Kidney (tissue), 14 donors: ENCODE data around the gene NINJ1. TPM values are rescaled to one million over a fixed set of nuclear protein-coding genes. Genes with fewer than 3 reads are reported as not detected.
A peak's percentile ranks its signal among the peaks of the same experiment; 100 is the strongest.

Experiments
- DNase-seq, 5 donors: peaks; one replicate each; pipeline ENCODE4 v3.0.0-alpha.2; 2013 to 2020
- FAIRE-seq: peaks from 2 replicates; lab custom pipeline; 2012; peaks lifted over from hg19 to GRCh38; lab: Jason Lieb, UNC
- H3K27ac ChIP-seq, 2 donors: one replicate each; pipeline ENCODE4 v1.7.0; 2013; ENCODE audit warnings: low read depth in 2 of 2, low read length in 2 of 2, inconsistent platforms in 1 of 2
- H3K27me3 ChIP-seq: one replicate; pipeline ENCODE4 v1.7.1; 2013; ENCODE audit warnings: low read length, inconsistent platforms; ENCODE audit not compliant: control insufficient read depth, insufficient read depth
- H3K36me3 ChIP-seq, 3 donors: one replicate each; pipeline versions ENCODE4 v1.7.0 to v1.7.1; 2013; ENCODE audit warnings: low read length in 3 of 3, control low read depth in 1 of 3, inconsistent platforms in 1 of 3; ENCODE audit not compliant: insufficient read depth in 3 of 3, control insufficient read depth in 2 of 3
- H3K4me1 ChIP-seq, 3 donors: one replicate each; pipeline versions ENCODE4 v1.7.0 to v1.7.1; 2013; ENCODE audit warnings: low read length in 3 of 3, inconsistent platforms in 1 of 3, low read depth in 1 of 3; ENCODE audit not compliant: control insufficient read depth in 2 of 3, insufficient read depth in 2 of 3
- H3K4me3 ChIP-seq, 3 donors: one replicate each; pipeline versions ENCODE4 v1.7.0 to v1.8.1; 2013; ENCODE audit warnings: low read length in 3 of 3, control low read depth in 1 of 3, inconsistent platforms in 1 of 3
- H3K9ac ChIP-seq, 3 donors: one replicate each; pipeline versions ENCODE4 v1.7.0 to v1.7.1; 2013; ENCODE audit warnings: low read length in 3 of 3, control low read depth in 1 of 3, inconsistent platforms in 1 of 3
- H3K9me3 ChIP-seq, 3 donors: one replicate each; pipeline versions ENCODE4 v1.7.0 to v1.7.1; 2013; ENCODE audit warnings: low read length in 3 of 3, control low read depth in 1 of 3, inconsistent platforms in 1 of 3; ENCODE audit not compliant: control insufficient read depth in 2 of 3, insufficient read depth in 1 of 3
- intact Hi-C: fragments of 100-400 bp; cut with DNase I; formaldehyde crosslinking; loops from one replicate; pipeline ENCODE4 v1.11.1; 2022
- polyA plus RNA-seq: library from polyadenylated mRNA; stranded (reverse); fragments of 350-450 nt; fragmentation: Illumina TruSeq; extraction: RNeasy Lipid Tissue Mini Kit (QIAGEN cat#74804); gene quantifications from one replicate; pipeline ENCODE4 v1.2.3, GENCODE V29; 2014; ENCODE audit warnings: low read depth, low replicate concordance; ENCODE audit not compliant: insufficient read depth
- total RNA-seq: library from RNA; stranded (reverse); fragmentation: NEBNext Ultra II Directional; extraction: Animal tissue kit (Norgen Biotek cat#: 25700); gene quantifications from one replicate; pipeline ENCODE4 v1.2.1, GENCODE V29; 2021
- TF ChIP-seq, protein P1 (sequence below): IDR thresholded peaks from 3 replicates; pipeline ENCODE4 v1.5.1; 2012; ENCODE audit warnings: mild to moderate bottlenecking, moderate library complexity, borderline replicate concordance; ENCODE audit not compliant: insufficient read depth; ENCODE audit errors: extremely low read depth
- donor health status: control.
- donor health status: control.
- donor health status: control.
- donor health status: control.
- donor health status: control.
- donor health status: DM: yes; HTN: yes; CAD: no.
- donor health status: Normal renal cell carcinoma (clear cell type).

NINJ1 gene
- total and polyA plus RNA-seq, 2 donors from 2014 or later: 56.3 to 149 TPM

DNA sequence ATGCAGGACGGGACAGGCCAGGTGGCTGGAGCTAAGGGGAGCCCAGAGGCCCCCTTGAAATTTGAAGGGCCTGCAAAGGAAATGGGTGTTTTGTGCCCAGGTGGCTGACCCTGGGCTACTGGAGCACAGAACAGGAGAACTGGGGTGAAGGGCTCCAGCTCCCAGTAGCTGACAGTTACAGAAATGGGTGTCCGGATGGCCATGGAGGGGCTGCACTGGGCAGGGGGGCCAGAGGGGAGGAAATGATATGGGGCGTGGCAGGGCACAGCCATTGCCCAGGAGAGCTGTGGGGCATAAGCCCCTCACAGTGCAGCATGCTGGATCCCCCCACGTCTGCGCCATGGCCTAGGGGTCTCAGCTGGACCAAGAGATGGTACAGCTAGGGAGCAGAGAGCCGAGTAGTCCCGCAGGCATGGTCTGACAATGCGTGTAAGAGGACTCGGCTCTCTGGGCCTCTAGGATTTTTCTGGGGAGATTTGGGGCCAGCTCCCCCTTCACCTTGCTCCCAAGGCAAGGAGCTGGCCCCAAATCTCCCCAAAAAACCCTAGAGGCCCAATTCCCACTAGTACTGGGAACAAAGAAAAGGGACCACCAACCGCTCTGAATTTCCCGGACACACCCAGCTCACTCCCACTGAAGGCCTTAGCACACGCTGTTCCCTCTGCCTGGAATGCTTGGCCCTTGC is 45.9 kb downstream of the NINJ1 start:
- Histone ChIP-seq H3K9me3 (no peaks in the 10 kb centered on the region), H3K4me1 (peaks cover 2 to 6% (median 2%) of the 10 kb centered on the region in 3 donors), H3K36me3 (no peaks in the 10 kb centered on the region), H3K9ac (no peak overlapping the region), H3K27me3 (no peaks in the 10 kb centered on the region), H3K27ac (no peak overlapping the region), H3K4me3 (no peak overlapping the region)
- FAIRE-seq (no peak), DNase-seq (peak in 2 of 5 donors; percentile 24 to 49)
- intact Hi-C loops: no loop called here
- TF ChIP-seq, protein P1, sequence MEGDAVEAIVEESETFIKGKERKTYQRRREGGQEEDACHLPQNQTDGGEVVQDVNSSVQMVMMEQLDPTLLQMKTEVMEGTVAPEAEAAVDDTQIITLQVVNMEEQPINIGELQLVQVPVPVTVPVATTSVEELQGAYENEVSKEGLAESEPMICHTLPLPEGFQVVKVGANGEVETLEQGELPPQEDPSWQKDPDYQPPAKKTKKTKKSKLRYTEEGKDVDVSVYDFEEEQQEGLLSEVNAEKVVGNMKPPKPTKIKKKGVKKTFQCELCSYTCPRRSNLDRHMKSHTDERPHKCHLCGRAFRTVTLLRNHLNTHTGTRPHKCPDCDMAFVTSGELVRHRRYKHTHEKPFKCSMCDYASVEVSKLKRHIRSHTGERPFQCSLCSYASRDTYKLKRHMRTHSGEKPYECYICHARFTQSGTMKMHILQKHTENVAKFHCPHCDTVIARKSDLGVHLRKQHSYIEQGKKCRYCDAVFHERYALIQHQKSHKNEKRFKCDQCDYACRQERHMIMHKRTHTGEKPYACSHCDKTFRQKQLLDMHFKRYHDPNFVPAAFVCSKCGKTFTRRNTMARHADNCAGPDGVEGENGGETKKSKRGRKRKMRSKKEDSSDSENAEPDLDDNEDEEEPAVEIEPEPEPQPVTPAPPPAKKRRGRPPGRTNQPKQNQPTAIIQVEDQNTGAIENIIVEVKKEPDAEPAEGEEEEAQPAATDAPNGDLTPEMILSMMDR: no peak

GRCh38 chr9:93086447-93087224 is 47.4 kb downstream of the NINJ1 start:
- no peak overlapping the region for H3K4me3 ChIP-seq
- H3K36me3 ChIP-seq: no peaks in the 10 kb centered on the region
- no peaks in the 10 kb centered on the region for H3K4me1 ChIP-seq
- no peaks in the 10 kb centered on the region for H3K9me3 ChIP-seq
- no peaks in the 10 kb centered on the region for H3K27me3 ChIP-seq
- DNase-seq: peak in 2 of 5 donors; percentile 4 to 44
- no peak overlapping the region for H3K27ac ChIP-seq
- intact Hi-C loops: no loop called here
- H3K9ac ChIP-seq: no peak overlapping the region
- TF ChIP-seq, protein P1: no peak
- no peak for FAIRE-seq

DNA sequence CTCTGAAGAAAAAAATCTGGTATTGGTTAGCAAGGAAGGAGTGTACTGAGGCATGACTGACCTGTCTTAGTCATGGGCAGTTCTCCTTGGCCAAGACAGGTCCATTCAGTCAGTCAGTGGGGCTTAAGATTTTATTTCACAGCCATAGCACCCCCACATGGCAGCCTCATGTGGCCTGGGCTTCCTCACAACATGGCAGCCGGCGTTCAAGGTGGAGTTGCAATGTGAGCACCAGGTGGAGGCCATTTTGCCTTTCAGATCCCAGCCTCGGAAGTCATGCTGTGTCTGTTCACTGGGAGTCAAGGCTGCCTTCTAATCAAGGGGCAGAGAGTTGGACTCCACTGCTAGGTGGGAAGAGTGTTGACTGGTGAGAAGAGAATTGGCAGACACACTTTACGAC is 48.4 kb downstream of the NINJ1 start:
- Histone ChIP-seq H3K36me3 (no peaks in the 10 kb centered on the region), H3K27ac (no peak overlapping the region), H3K4me3 (no peak overlapping the region), H3K4me1 (no peaks in the 10 kb centered on the region), H3K9me3 (no peaks in the 10 kb centered on the region), H3K27me3 (no peaks in the 10 kb centered on the region), H3K9ac (no peak overlapping the region)
- TF ChIP-seq, protein P1: no peak
- intact Hi-C loops: no loop called here
- DNase-seq (peak in 2 of 5 donors; percentile 32 to 44), FAIRE-seq (no peak)
